Hepatocyte (in vitro differentiated cells): ENCODE measurements around the gene GATA5. TPM values are rescaled to one million over a fixed set of nuclear protein-coding genes. Genes with fewer than 3 reads are reported as not detected.

Experiments used
- DNase-seq: peaks from one replicate; pipeline ENCODE4 v3.0.0-alpha.2; 2016; ENCODE audit warnings: low spot score
- H2AFZ ChIP-seq: fragments of 200-600 bp; sonication (generic); 2 replicates; pipeline ENCODE4 v1.6.0; 2016; ENCODE audit warnings: antibody characterized with exemption, mild to moderate bottlenecking
- H3K27ac ChIP-seq: fragments of 200-600 bp; sonication (generic); 2 replicates; pipeline ENCODE4 v1.5.1; 2016; ENCODE audit warnings: mild to moderate bottlenecking
- H3K27me3 ChIP-seq: fragments of 200-600 bp; sonication (generic); 2 replicates; pipeline ENCODE4 v1.6.1; 2016
- H3K36me3 ChIP-seq: fragments of 200-600 bp; sonication (generic); replicated peaks from 2 replicates; pipeline ENCODE4 v1.5.1; 2016; ENCODE audit warnings: low read depth; ENCODE audit not compliant: insufficient read depth
- H3K4me1 ChIP-seq: fragments of 200-600 bp; sonication (generic); 2 replicates; pipeline ENCODE4 v1.5.1; 2016; ENCODE audit warnings: mild to moderate bottlenecking, moderate library complexity; ENCODE audit not compliant: insufficient read depth
- H3K4me2 ChIP-seq: fragments of 200-600 bp; sonication (generic); 2 replicates; pipeline ENCODE4 v1.6.0; 2016
- H3K4me3 ChIP-seq: fragments of 200-600 bp; sonication (generic); 2 replicates; pipeline ENCODE4 v1.5.1; 2016; ENCODE audit warnings: mild to moderate bottlenecking
- H3K79me2 ChIP-seq: fragments of 200-600 bp; sonication (generic); 2 replicates; pipeline ENCODE4 v1.6.0; 2017; ENCODE audit warnings: mild to moderate bottlenecking
- H3K9me2 ChIP-seq: fragments of 200-600 bp; sonication (generic); replicated peaks from 2 replicates; pipeline ENCODE4 v1.6.0; 2017; ENCODE audit warnings: mild to moderate bottlenecking; ENCODE audit not compliant: insufficient read depth
- H3K9me3 ChIP-seq: fragments of 200-600 bp; sonication (generic); 2 replicates; pipeline ENCODE4 v1.5.1; 2016; ENCODE audit warnings: low read depth, mild to moderate bottlenecking
- H4K20me1 ChIP-seq: fragments of 200-600 bp; sonication (generic); 2 replicates; pipeline ENCODE4 v1.6.0; 2016; ENCODE audit warnings: mild to moderate bottlenecking; ENCODE audit not compliant: insufficient read depth, poor library complexity, severe bottlenecking
- EZH2 ChIP-seq: fragments of 200-600 bp; sonication (generic); IDR thresholded peaks from 2 replicates; pipeline ENCODE4 v1.6.1; 2016; ENCODE audit warnings: antibody characterized with exemption, mild to moderate bottlenecking, borderline replicate concordance
- EZH2phosphoT487 ChIP-seq: fragments of 200-600 bp; sonication (generic); IDR thresholded peaks from one replicate; pipeline ENCODE4 v1.6.1; 2018; ENCODE audit warnings: antibody characterized with exemption, mild to moderate bottlenecking, low read depth, moderate library complexity; ENCODE audit not compliant: unreplicated experiment, severe bottlenecking
- WGBS: methylation state at CpG from one replicate; pipeline ENCODE4 v1.1.6; 2016; ENCODE audit warnings: low lambda C conversion rate; ENCODE audit errors: missing lambda C conversion rate; 5-methylcytosine and 5-hydroxymethylcytosine counted together
- polyA plus RNA-seq: library from polyadenylated mRNA; unstranded; fragments of >200 nt; fragmentation: Nextera tagmentation; extraction: Ambion mirVana; gene quantifications from 2 replicates; pipeline ENCODE4 v1.2.1, GENCODE V29; 2016
- total RNA-seq: library from RNA; depleted of rRNA; stranded (reverse); fragments of >200 nt; gene quantifications from 2 replicates; pipeline ENCODE4 v1.2.3, GENCODE V29; 2014
- TF ChIP-seq, protein P1 (sequence below): fragments of 200-600 bp; sonication (generic); IDR thresholded peaks from 2 replicates; pipeline ENCODE4 v1.5.1; 2016; ENCODE audit warnings: antibody characterized with exemption, mild to moderate bottlenecking; ENCODE audit not compliant: poor library complexity

The GATA5 gene
- total and polyA plus RNA-seq, 2 experiments from 2014 or later = 28.7 to 53.6 TPM

GRCh38 chr20:62505337-62506045, 29.7 kb upstream of the GATA5 start:
- WGBS = 91% methylated on average over 24 of the region's 24 CpGs
- no peak overlapping the region for H2AFZ ChIP-seq
- H3K9me2 ChIP-seq = no peaks in the 10 kb centered on the region
- DNase-seq = no peak
- TF ChIP-seq EZH2phosphoT487 (no peak), EZH2 (no peak)
- TF ChIP-seq, protein P1, sequence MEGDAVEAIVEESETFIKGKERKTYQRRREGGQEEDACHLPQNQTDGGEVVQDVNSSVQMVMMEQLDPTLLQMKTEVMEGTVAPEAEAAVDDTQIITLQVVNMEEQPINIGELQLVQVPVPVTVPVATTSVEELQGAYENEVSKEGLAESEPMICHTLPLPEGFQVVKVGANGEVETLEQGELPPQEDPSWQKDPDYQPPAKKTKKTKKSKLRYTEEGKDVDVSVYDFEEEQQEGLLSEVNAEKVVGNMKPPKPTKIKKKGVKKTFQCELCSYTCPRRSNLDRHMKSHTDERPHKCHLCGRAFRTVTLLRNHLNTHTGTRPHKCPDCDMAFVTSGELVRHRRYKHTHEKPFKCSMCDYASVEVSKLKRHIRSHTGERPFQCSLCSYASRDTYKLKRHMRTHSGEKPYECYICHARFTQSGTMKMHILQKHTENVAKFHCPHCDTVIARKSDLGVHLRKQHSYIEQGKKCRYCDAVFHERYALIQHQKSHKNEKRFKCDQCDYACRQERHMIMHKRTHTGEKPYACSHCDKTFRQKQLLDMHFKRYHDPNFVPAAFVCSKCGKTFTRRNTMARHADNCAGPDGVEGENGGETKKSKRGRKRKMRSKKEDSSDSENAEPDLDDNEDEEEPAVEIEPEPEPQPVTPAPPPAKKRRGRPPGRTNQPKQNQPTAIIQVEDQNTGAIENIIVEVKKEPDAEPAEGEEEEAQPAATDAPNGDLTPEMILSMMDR = no peak
- H3K4me2 ChIP-seq = no peak overlapping the region
- no peak overlapping the region for H3K27ac ChIP-seq
- H4K20me1 ChIP-seq = no peaks in the 10 kb centered on the region
- H3K9me3 ChIP-seq = no peaks in the 10 kb centered on the region
- H3K79me2 ChIP-seq = no peaks in the 10 kb centered on the region
- no peaks in the 10 kb centered on the region for H3K4me1 ChIP-seq
- no peaks in the 10 kb centered on the region for H3K36me3 ChIP-seq
- H3K27me3 ChIP-seq = no peaks in the 10 kb centered on the region
- H3K4me3 ChIP-seq = no peak overlapping the region

DNA sequence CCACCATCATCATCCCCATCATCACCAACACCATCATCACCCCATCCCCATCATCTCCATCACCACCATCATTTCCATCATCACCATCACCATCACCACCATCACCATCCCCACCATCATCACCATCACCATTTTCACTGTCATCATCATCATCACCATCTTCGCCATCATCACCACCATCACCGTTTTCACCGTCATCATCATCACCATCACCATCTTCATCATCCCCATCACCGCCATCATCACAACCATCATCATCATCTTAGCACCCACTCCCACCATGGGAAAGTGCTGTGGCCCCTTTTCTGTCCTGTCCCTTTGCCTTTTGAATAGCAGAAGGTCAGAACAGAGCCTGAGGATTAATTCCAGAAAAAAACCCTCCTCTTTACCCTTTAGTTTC, 28.5 kb upstream of the GATA5 start:
- Histone ChIP-seq H3K27me3 (no peaks in the 10 kb centered on the region), H3K9me3 (no peaks in the 10 kb centered on the region), H2AFZ (no peak overlapping the region), H3K9me2 (no peaks in the 10 kb centered on the region), H4K20me1 (no peaks in the 10 kb centered on the region), H3K4me3 (no peak overlapping the region), H3K27ac (no peak overlapping the region), H3K4me1 (no peaks in the 10 kb centered on the region), H3K4me2 (no peak overlapping the region), H3K79me2 (no peaks in the 10 kb centered on the region), H3K36me3 (no peaks in the 10 kb centered on the region)
- WGBS = 99% methylated on average over 4 of the region's 4 CpGs
- TF ChIP-seq EZH2 (no peak), EZH2phosphoT487 (no peak)
- TF ChIP-seq, protein P1 = no peak
- no peak for DNase-seq

- no peaks in the 10 kb centered on the region for H3K36me3 ChIP-seq
- no peak overlapping the region for H2AFZ ChIP-seq
- no peaks in the 10 kb centered on the region for H3K9me3 ChIP-seq
- no peaks in the 10 kb centered on the region for H3K79me2 ChIP-seq
- H4K20me1 ChIP-seq = no peaks in the 10 kb centered on the region
- H3K9me2 ChIP-seq = no peaks in the 10 kb centered on the region
- H3K27me3 ChIP-seq = no peaks in the 10 kb centered on the region
- H3K27ac ChIP-seq = no peak overlapping the region
- DNase-seq = no peak
- H3K4me2 ChIP-seq = no peak overlapping the region
- no peaks in the 10 kb centered on the region for H3K4me1 ChIP-seq
- no peak overlapping the region for H3K4me3 ChIP-seq
- TF ChIP-seq EZH2phosphoT487 = no peak
- TF ChIP-seq EZH2 = no peak
- TF ChIP-seq, protein P1 = no peak
- WGBS = 46% methylated on average over 17 of the region's 18 CpGs
Measured at GRCh38 chr20:62503401-62504178, 27.8 kb upstream of the GATA5 start.
